Amniotic epithelial cell (primary cell): Measurements from ENCODE around the gene SEC24A.

Experiments
- DNase-seq: peaks from one replicate; pipeline ENCODE4 v3.0.0-alpha.2; 2010; ENCODE audit warnings: low read depth

Gene SEC24A

DNA sequence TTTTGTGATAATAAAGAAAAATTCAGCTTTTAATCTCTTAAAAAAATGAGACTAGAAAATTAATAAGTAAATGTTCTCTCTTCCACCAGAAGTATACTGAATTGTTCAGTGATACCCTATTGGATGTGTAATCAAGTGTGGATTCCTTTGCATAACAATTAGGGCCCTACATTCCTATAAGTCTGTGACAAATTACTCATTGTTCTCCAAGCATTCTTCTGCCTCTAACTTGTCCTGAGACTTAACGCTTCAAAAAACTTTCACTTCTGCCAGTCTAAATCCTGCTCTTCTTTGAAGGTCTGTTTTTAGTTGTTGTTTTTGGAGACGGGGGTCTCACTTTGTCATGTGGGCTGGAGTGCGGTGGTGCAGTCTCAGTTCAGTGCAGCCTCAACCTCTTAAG lies 100.8 kb downstream of the SEC24A start:
- no peak for DNase-seq

DNA sequence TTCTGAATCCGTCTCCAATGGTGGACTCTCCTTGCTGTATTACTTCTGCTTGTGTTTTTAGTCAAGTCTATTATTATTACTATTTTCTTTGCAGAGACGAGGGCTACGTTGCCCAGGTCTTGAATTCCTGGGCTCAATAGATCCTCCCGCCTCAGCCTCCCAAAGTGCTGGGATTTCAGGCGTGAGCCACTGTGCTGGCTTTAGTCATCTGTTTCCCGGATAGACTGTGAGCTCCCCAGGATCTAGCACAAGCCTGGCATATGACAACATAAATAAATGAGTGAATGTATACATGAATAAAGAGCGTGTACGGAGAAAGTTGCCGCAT lies 109.6 kb downstream of the SEC24A start:
- no peak for DNase-seq

DNA sequence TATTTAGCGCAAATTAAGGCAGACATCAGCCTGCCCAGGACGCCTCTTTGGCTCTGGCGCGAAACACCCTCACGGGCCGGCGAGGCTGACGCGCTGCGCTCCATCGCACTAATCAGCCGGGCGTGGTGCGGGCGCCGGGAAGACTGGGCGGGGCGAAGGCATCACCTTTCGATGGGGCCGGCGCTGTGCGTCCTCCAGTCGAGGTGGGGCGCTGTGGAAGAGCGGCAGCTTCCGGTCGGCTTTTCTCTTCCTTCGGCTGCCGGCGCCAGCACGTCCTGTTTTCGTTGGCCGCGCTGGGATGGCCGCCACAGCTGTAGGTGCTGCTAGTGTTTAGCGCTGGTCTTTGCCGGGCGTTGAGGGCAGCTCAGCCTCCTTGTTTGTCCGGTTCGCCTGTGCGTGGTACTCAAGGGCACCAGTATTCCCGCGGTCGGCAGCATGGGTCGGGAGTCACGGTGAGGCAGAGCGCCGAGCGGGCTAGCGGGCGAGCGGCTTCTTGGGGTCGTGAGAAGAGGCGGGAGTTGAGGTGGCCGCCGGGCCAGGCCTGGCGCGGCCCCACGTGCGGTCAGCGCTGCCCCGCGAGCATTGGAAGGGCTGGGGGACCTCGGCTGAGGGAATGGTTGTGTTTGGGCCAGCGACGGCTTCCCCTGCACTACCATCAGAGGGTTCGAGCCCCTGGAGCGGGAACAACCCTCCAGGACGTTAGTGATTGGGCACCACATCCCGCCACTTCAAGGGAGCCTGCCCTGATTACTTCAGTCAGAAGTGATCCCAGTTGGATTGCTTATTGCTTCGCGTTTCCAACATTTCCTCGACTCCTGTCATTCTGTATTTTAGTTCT lies 110.1 kb downstream of the SEC24A start, which contains the start of gene DDX46:
Gene DDX46 (plus strand): TSS at position 276 of the 838 bp plus-strand sequence. CDS start 160 bp downstream, at position 436.
- peak; percentile 86 for DNase-seq

DNA sequence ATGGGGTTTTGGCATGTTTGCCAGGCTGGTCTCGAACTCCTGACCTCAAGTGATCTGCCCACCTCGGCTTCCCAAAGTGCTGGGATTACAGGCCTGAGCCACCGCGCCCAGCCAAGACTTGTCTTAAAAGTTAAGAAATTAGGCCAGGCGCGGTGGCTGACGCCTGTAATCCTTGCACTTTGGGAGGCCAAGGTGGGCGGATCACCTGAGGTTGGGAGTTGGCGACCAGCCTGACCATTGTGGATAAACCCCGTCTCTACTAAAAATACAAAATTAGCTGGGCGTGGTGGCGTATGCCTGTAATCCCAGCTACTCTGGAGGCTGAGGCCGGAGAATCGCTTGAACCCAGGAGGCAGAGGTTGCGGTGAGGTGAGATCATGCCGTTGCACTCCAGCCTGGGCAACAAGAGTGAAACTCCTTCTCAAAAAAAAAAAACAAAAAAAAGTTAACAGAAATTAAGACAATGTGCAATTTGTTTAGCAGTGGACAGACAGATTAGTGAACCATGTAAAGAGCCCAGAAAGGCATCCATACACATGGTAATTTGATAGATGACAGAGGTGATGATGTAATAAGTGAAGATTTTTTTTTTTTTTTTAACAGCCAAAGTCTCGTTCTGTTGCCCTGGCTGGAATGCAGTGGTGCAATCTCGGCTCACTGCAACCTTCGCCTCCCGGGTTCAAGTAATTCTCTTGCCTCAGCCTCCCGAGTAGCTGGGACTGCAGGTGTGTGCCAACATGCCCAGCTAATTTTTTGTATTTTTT lies 119.1 kb downstream of the SEC24A start:
- peak; percentile 62 for DNase-seq

DNA sequence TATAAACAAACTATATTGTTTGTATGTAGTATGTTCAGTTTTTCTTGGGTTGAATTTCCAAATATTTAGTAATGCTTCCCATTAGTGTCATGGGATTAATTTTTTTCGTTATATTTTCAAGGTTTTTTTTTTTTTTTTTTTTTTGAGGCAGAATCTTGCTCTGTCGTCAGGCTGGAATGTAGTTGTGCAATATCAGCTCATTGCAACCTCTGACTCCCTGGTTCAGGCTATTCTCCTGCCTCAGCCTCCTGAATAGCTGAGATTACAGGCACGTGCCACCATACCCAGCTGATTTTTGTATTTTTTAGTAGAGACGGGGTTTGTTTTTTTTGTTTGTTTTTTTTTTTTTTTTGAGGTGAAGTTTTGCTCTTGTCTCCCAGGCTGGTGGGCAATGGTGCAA lies 120.6 kb downstream of the SEC24A start:
- DNase-seq: peak; percentile 88

GRCh38 chr5:134772461-134773125 lies 124.0 kb downstream of the SEC24A start:
- DNase-seq: no peak

DNA sequence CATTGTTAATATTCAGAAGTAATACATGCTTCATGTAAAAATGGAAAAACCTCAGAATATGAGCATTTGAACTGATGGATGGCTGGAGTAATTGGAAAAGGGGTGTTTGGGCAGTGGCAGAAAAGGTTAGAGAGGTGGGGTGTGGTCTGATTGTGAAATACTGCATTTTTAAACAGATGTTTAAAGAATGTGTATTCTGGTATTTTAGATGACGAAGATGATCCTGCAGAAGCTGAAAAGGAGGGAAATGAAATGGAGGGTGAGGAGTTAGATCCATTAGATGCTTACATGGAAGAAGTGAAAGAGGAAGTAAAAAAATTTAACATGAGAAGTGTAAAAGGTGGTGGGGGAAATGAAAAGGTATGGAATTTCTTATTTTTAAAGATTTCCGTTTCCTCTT lies 128.8 kb downstream of the SEC24A start:
- peak; percentile 6 for DNase-seq
